ENCODE measurements around the gene RPS27. TPM values are rescaled to one million over a fixed set of nuclear protein-coding genes. Genes with fewer than 3 reads are reported as not detected.

RPS27 gene
- total RNA-seq, 1 donor from 2014 or later: 1,771 TPM

DNA sequence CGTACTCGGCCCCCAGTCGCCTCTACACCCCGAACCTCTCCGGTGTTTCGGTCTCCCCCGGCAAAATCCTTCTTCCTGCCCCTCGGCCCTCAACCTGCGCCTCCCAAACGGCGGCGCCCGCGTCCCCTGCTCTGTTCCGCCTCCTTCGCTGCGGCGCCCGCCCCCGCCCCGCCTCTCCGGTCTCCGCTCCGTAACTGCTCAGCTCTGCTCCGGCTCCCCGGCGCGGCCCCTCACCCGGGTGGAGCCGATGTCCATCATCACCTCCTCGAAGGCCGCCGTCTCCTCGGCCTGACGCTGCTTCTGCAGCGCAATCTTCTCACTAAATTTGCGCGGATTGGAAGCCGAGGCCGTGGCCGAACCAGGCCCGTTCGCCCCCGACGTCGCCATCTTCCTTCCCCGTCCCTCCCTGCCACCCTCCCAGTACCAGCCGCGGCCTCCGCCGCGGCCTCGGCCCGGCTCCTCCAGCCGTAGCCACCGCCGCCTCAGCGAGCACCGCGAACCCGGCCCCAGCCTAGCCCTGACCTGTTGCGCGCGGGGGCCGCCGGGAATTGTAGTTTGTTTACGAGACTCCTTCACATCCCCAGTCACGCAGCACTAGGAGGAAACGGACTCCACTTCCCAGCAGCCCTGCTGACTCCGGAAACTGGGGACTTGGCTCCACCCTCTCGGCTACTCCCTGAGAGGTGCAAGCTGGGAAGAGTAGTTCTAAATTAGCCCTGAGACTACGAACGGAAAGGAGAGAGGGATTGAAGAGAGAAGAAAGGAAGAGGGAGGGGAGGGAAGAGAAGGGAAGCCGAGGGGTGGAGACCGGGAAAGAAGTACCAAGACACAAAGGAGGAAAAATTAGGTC lies 32.2 kb upstream of the RPS27 start, which contains the start of gene CRTC2:
TSS of gene CRTC2 (minus strand) at position 502 of the 850 bp plus-strand sequence. CDS start at position 387, 115 bp downstream.
- peak; percentile 99 for DNase-seq (ENCODE audit: extremely low spot score in 2 of 2)
- intact Hi-C loops (cut with DNase I): loop anchor here (10.0 kb wide), 1 partner anchor 284 kb away; the partner anchor contains the start of genes ILF2 and NPR1
- Histone ChIP-seq H3K4me3 (peak within 1 kb of the TSS; percentile 89 to 97), H3K4me1 (peaks cover 62% of the 10 kb centered on the region), H3K9me3 (no peaks in the 10 kb centered on the region), H3K36me3 (peaks cover 0 to 15% of the 10 kb centered on the region in 2 donors), H3K27ac (peak within 1 kb of the TSS; percentile 90), H3K27me3 (no peaks in the 10 kb centered on the region)
- TF ChIP-seq CTCF (IDR thresholded peaks at IDR 0.05) (no peak), POLR2A (IDR thresholded peaks at IDR 0.05) (peak in 1 of 2 donors; percentile 75), POLR2AphosphoS5 (IDR thresholded peaks at IDR 0.05; ENCODE audit: insufficient read depth in 1 of 2, low read depth in 1 of 2) (peak; percentile 86 to 96)

DNA sequence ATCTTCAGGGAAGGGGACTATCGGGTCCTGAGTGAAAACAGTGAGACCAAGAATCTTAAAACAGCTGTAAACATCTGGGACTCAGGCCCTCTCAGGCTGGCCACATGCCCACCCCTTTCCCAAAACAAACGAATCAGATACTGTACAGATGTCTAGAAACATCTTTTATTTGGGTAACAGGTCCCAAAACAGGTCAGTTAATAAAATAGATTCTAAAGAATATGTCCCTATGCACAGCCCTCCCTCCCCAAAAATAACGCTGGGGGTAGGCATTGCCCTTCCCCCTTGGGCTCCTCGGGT lies 31.7 kb upstream of the RPS27 start:
- no peaks in the 10 kb centered on the region for H3K27me3 ChIP-seq
- intact Hi-C loops (cut with DNase I): loop anchor here (10.0 kb wide), 1 partner anchor 284 kb away; the partner anchor contains the start of genes ILF2 and NPR1
- no peak for DNase-seq (ENCODE audit: extremely low spot score in 2 of 2)
- H3K9me3 ChIP-seq: no peaks in the 10 kb centered on the region
- peak overlapping the region; percentile 89 to 97 for H3K4me3 ChIP-seq
- peaks cover 0 to 15% of the 10 kb centered on the region in 2 donors for H3K36me3 ChIP-seq
- TF ChIP-seq POLR2A (IDR thresholded peaks at IDR 0.05) (no peak), CTCF (IDR thresholded peaks at IDR 0.05) (no peak), POLR2AphosphoS5 (IDR thresholded peaks at IDR 0.05; ENCODE audit: insufficient read depth in 1 of 2, low read depth in 1 of 2) (no peak)
- H3K4me1 ChIP-seq: peaks cover 64% of the 10 kb centered on the region
- peak overlapping the region; percentile 90 for H3K27ac ChIP-seq

DNA sequence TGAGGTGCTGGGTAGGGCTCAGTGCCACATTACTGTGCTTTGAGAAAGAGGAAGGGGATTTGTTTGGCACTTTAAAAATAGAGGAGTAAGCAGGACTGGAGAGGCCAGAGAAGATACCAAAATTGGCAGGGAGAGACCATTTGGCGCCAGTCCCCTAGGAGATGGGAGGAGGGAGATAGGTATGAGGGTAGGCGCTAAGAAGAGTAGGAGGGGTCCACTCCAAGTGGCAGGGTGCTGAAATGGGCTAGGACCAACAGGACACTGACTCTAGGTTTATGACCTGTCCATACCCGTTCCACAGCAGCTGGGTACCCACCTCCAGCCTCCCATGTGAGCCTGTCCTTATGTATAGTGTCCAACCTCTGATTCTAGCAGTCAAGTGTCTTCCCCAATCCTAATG lies 31.1 kb upstream of the RPS27 start:
- no peak for DNase-seq (ENCODE audit: extremely low spot score in 2 of 2)
- intact Hi-C loops (cut with DNase I): loop anchor here (10.0 kb wide), 1 partner anchor 285 kb away; the partner anchor contains the start of genes ILF2 and NPR1
- peaks cover 0 to 13% of the 10 kb centered on the region in 2 donors for H3K36me3 ChIP-seq
- peaks cover 67% of the 10 kb centered on the region for H3K4me1 ChIP-seq
- peak overlapping the region; percentile 90 for H3K27ac ChIP-seq
- no peak overlapping the region for H3K4me3 ChIP-seq
- no peaks in the 10 kb centered on the region for H3K27me3 ChIP-seq
- TF ChIP-seq CTCF (IDR thresholded peaks at IDR 0.05) (no peak), POLR2AphosphoS5 (IDR thresholded peaks at IDR 0.05; ENCODE audit: insufficient read depth in 1 of 2, low read depth in 1 of 2) (no peak), POLR2A (IDR thresholded peaks at IDR 0.05) (no peak)
- H3K9me3 ChIP-seq: no peaks in the 10 kb centered on the region

- H3K27ac ChIP-seq: peak overlapping the region; percentile 90
Measured at GRCh38 chr1:153960206-153960605, 30.4 kb upstream of the RPS27 start.

More at GRCh38 chr1:153960206-153960605, 30.4 kb upstream of the RPS27 start:
- Histone ChIP-seq H3K27me3 (no peaks in the 10 kb centered on the region), H3K4me3 (no peak overlapping the region), H3K9me3 (no peaks in the 10 kb centered on the region), H3K4me1 (peaks cover 67% of the 10 kb centered on the region), H3K36me3 (peaks cover 0 to 9% of the 10 kb centered on the region in 2 donors)
- TF ChIP-seq POLR2A (IDR thresholded peaks at IDR 0.05): no peak
- TF ChIP-seq CTCF (IDR thresholded peaks at IDR 0.05): no peak
- DNase-seq (ENCODE audit: extremely low spot score in 2 of 2): no peak
- intact Hi-C loops (cut with DNase I): no loop called here

Data from vagina (tissue), 2 donors.